Activated CD8-positive, alpha-beta T cell treated with anti-CD3 and anti-CD28 coated beads for 36 hours (primary cell): ENCODE measurements around the gene RAPGEF1. TPM values are rescaled to one million over a fixed set of nuclear protein-coding genes. Genes with fewer than 3 reads are reported as not detected.

Source experiments
- ATAC-seq: fragments of 200-7000 bp; cut with Tn5 transposase; one replicate; pipeline ENCODE4 v1.10.0; 2021; ENCODE audit warnings: mild to moderate bottlenecking, moderate library complexity
- CTCF ChIA-PET: fragments of 350-600 bp; sonication (Branson Sonifier 250); formaldehyde crosslinking; loops from one replicate; lab custom pipeline; 2021; ENCODE audit warnings: antibody characterized with exemption; lab: Charles Lee
- POLR2A ChIA-PET: fragments of 350-600 bp; sonication (Branson Sonifier 250); formaldehyde crosslinking; loops from one replicate; lab custom pipeline; 2021; ENCODE audit warnings: antibody characterized with exemption; lab: Charles Lee
- DNase-seq: peaks from one replicate; pipeline ENCODE4 v3.0.0-alpha.2; 2020
- H3K27ac Mint-ChIP-seq: one replicate; pipeline ENCODE4 v1.8.0; 2021; ENCODE audit warnings: mild to moderate bottlenecking, mixed read lengths
- H3K27me3 Mint-ChIP-seq: one replicate; pipeline ENCODE4 v1.8.0; 2021; ENCODE audit warnings: mixed read lengths
- H3K36me3 Mint-ChIP-seq: one replicate; pipeline ENCODE4 v1.8.0; 2021; ENCODE audit warnings: low read depth, mixed read lengths
- H3K4me1 Mint-ChIP-seq: one replicate; pipeline ENCODE4 v1.8.0; 2021; ENCODE audit warnings: low read depth, mixed read lengths
- H3K4me3 Mint-ChIP-seq: one replicate; pipeline ENCODE4 v1.8.0; 2021; ENCODE audit warnings: mild to moderate bottlenecking, moderate library complexity, mixed read lengths
- H3K9me3 Mint-ChIP-seq: one replicate; pipeline ENCODE4 v1.8.0; 2021; ENCODE audit warnings: mixed read lengths
- CTCF ChIP-seq: fragments of 200-600 bp; IDR thresholded peaks from one replicate; pipeline ENCODE4 v1.8.0; 2022; ENCODE audit warnings: antibody characterized with exemption, mild to moderate bottlenecking
- intact Hi-C: fragments of 100-400 bp; cut with micrococcal nuclease; formaldehyde crosslinking; loops from one replicate; pipeline ENCODE4 v1.10.0; 2022
- total RNA-seq, 2 experiments: library from RNA; stranded (reverse); gene quantifications; one replicate each; pipeline ENCODE4 v1.2.3, GENCODE V29; 2021

RAPGEF1 gene
- total RNA-seq, 2 experiments from 2014 or later, result 84.5 to 85.2 TPM

GRCh38 chr9:131671133-131671520, 68.7 kb downstream of the RAPGEF1 start:
- no peak for ATAC-seq
- CTCF ChIA-PET, result no interaction called here

GRCh38 chr9:131670247-131671132, 69.4 kb downstream of the RAPGEF1 start:
- ATAC-seq, result no peak
- ChIA-PET CTCF (interaction anchor here (1.1 to 7.3 kb wide), 3 partner anchors 8 to 70 kb away, joined by 3 to 35 read pairs (median 17); partner anchors contain the start of gene RAPGEF1), POLR2A (interaction anchor here (1.2 to 7.2 kb wide), 5 partner anchors 8 to 63 kb away, joined by 4 to 66 read pairs (median 13); no protein-coding TSS in a partner anchor)
- H3K4me3 Mint-ChIP-seq, result no peak overlapping the region
- DNase-seq, result peak; percentile 25
- no peaks in the 10 kb centered on the region for H3K27me3 Mint-ChIP-seq
- peaks cover 14% of the 10 kb centered on the region for H3K36me3 Mint-ChIP-seq
- intact Hi-C loops, result loop anchor here (2.0 kb wide), 1 partner anchor 38 kb away; no protein-coding TSS in a partner anchor
- no peak for TF ChIP-seq CTCF
- H3K4me1 Mint-ChIP-seq, result peaks cover 86% of the 10 kb centered on the region
- H3K27ac Mint-ChIP-seq, result peak overlapping the region; percentile 100
- H3K9me3 Mint-ChIP-seq, result no peaks in the 10 kb centered on the region

More at GRCh38 chr9:131671133-131671520, 68.7 kb downstream of the RAPGEF1 start:
- POLR2A ChIA-PET, result interaction anchor here (1.4 kb wide), 1 partner anchor 14 kb away, joined by 4 read pairs; no protein-coding TSS in a partner anchor
- no peak overlapping the region for H3K4me3 Mint-ChIP-seq
- H3K4me1 Mint-ChIP-seq, result peaks cover 85% of the 10 kb centered on the region
- TF ChIP-seq CTCF, result no peak
- H3K36me3 Mint-ChIP-seq, result peaks cover 14% of the 10 kb centered on the region
- H3K9me3 Mint-ChIP-seq, result no peaks in the 10 kb centered on the region
- no peaks in the 10 kb centered on the region for H3K27me3 Mint-ChIP-seq
- H3K27ac Mint-ChIP-seq, result peak overlapping the region; percentile 100
- intact Hi-C loops, result loop anchor here (2.0 kb wide), 1 partner anchor 38 kb away; no protein-coding TSS in a partner anchor
- DNase-seq, result no peak

GRCh38 chr9:131669269-131670157, 70.4 kb downstream of the RAPGEF1 start:
- ATAC-seq, result peak; percentile 12
- H3K27me3 Mint-ChIP-seq, result no peaks in the 10 kb centered on the region

More at GRCh38 chr9:131669269-131670157, 70.4 kb downstream of the RAPGEF1 start:
- peak overlapping the region; percentile 100 for H3K27ac Mint-ChIP-seq
- intact Hi-C loops, result loop anchor here (2.0 kb wide), 1 partner anchor 39 kb away; no protein-coding TSS in a partner anchor
- peaks cover 21% of the 10 kb centered on the region for H3K36me3 Mint-ChIP-seq
- peak overlapping the region; percentile 71 for H3K4me3 Mint-ChIP-seq
- H3K9me3 Mint-ChIP-seq, result no peaks in the 10 kb centered on the region
- peaks cover 83% of the 10 kb centered on the region for H3K4me1 Mint-ChIP-seq
- no peak for TF ChIP-seq CTCF
- POLR2A ChIA-PET, result interaction anchor here (1.2 to 7.2 kb wide), 10 partner anchors 9 to 545 kb away, joined by 3 to 66 read pairs (median 12); no protein-coding TSS in a partner anchor
- CTCF ChIA-PET, result interaction anchor here (1.0 to 7.3 kb wide), 7 partner anchors 9 to 78 kb away, joined by 3 to 35 read pairs (median 7); partner anchors contain the start of gene RAPGEF1
- peak; percentile 72 for DNase-seq
